ENCODE data around the gene NCBP3. TPM values are rescaled to one million over a fixed set of nuclear protein-coding genes. Genes with fewer than 3 reads are reported as not detected.
A peak's percentile ranks its signal among the peaks of the same experiment; 100 is the strongest.

Gene NCBP3
- total and polyA plus RNA-seq, 9 of the 15 experiments (the other 6 are each of a cell fraction or from before 2014, with no cell fraction given) = 3.1 to 25.5 (median 20.5) TPM

DNA sequence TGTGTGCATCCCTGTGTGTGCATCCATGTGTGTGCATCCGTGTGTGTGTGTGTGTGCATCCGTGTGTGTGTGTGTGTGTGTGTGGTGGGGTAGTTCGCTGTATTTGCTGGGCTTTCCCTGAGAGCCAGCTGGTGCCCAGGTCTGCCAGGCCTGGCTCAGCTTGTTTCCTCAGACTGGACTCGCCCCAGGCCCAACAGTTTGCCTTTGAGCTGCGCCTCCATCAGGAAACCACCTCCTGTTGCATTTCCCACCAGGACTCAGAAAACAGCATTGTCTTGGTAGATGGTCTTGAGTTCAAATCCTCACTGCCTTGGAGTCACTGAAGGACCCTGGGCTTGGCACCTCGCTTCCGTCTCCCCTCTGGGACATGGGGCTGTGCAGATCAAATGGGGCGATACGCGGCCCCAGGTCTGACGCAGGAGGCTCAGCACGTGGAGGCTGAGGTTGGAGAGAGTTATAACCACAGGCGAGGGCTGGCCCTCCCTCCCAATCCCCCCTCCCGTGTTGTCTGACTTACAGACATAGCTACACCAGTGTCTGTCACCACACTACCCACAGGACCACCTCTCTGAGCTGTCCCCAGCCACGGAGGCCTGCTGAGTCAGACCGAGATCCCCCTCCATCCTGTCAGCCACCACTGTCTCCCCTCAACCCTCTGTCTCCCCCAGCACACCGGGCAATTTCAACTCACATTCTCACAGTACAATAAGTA lies 49.8 kb downstream of the NCBP3 start:
- Histone ChIP-seq H3K27ac (ENCODE audit: extremely low read depth, low read depth, low read length) (no peak overlapping the region), H3K36me3 (ENCODE audit: control insufficient read depth, insufficient read depth, low read length) (no peaks in the 10 kb centered on the region), H3K9me3 (replicated peaks; ENCODE audit: control insufficient read depth, insufficient read depth, low read depth, low read length) (no peaks in the 10 kb centered on the region), H2AFZ (ENCODE audit: low read depth, low read length) (no peak overlapping the region), H3K79me2 (ENCODE audit: control insufficient read depth, insufficient read depth, low read length) (no peaks in the 10 kb centered on the region), H4K20me1 (replicated peaks; ENCODE audit: control insufficient read depth, insufficient read depth, low read length) (no peaks in the 10 kb centered on the region), H3K27me3 (ENCODE audit: control insufficient read depth in 2 of 2, insufficient read depth in 2 of 2, low read length in 2 of 2) (peaks cover 0 to 4% of the 10 kb centered on the region in 2 experiments; a peak in 1 of 5 replicates), H3K4me1 (replicated peaks in 1 of 2; ENCODE audit: control insufficient read depth in 2 of 2, insufficient read depth in 2 of 2, low read length in 2 of 2) (peaks cover 0 to 13% of the 10 kb centered on the region in 2 experiments; a peak in 2 of 5 replicates), H3K4me3 (no peak overlapping the region), H3K9me1 (ENCODE audit: control insufficient read depth, insufficient read depth, low read length) (no peaks in the 10 kb centered on the region), H3K9ac (ENCODE audit: insufficient read depth in 1 of 2, low read depth in 2 of 2, low read length in 2 of 2) (peak overlapping the region in 1 of 2 experiments; percentile 35; a peak in 2 of 4 replicates), H3K4me2 (ENCODE audit: insufficient read depth, low read length) (no peak overlapping the region)
- FAIRE-seq (no peak), ATAC-seq (no peak), DNase-seq (ENCODE audit: extremely low read depth in 1 of 4, low spot score in 3 of 4) (no peak)
- POLR2A ChIA-PET = no interaction called here
- in situ Hi-C loops (cut with MboI) (no loop called here), intact Hi-C loops (cut with micrococcal nuclease) (no loop called here)
- CTCF ChIA-PET (ENCODE audit: low intra/inter-chr PET ratio) = no interaction called here
- no TSS peak for BruUV-seq (replicated peaks)
- WGBS (ENCODE audit: insufficient coverage, low coverage, missing lambda C conversion rate) = 31% methylated on average over 17 of the region's 17 CpGs
- TF ChIP-seq TFAP4 (CRISPR knock-in tag; IDR thresholded peaks at IDR 0.05; ENCODE audit: borderline replicate concordance) = no peak
- no peak for TF ChIP-seq SMAD1 (IDR thresholded peaks at IDR 0.05; ENCODE audit: low read depth, low read length, partially characterized antibody)
- TF ChIP-seq TRIM24 (IDR thresholded peaks at IDR 0.05) = no peak
- TF ChIP-seq EZH2 (IDR thresholded peaks at IDR 0.05; ENCODE audit: borderline replicate concordance, low read depth, low read length) = no peak
- TF ChIP-seq ZNF140 (CRISPR knock-in tag; IDR thresholded peaks at IDR 0.05) = no peak
- no peak for TF ChIP-seq U2AF1 (optimal IDR thresholded peaks at IDR 0.05; ENCODE audit: low read depth, low read length)
- TF ChIP-seq XRCC4 (IDR thresholded peaks at IDR 0.05; ENCODE audit: extremely low read depth, insufficient read depth, insufficient read length) = no peak
- TF ChIP-seq ZNF592 (IDR thresholded peaks at IDR 0.05) = no peak
- no peak for TF ChIP-seq ZNF699 (CRISPR knock-in tag; IDR thresholded peaks at IDR 0.05; ENCODE audit: insufficient replicate concordance)
- TF ChIP-seq NFIX (CRISPR knock-in tag; IDR thresholded peaks at IDR 0.05; ENCODE audit: low read depth) = no peak
- TF ChIP-seq ZNF695 (CRISPR knock-in tag; IDR thresholded peaks at IDR 0.05) = no peak
- TF ChIP-seq RAD21 (CRISPR knock-in tag; conservative IDR thresholded peaks at IDR 0.05 in 1 of 2, IDR thresholded peaks at IDR 0.05 in 1 of 2) = no peak
- TF ChIP-seq ZSCAN29 (IDR thresholded peaks at IDR 0.05) = no peak
